Activated CD4-positive, alpha-beta memory T cell treated with anti-CD3 and anti-CD28 coated beads for 36 hours (primary cell): ENCODE results near the gene C15orf61. TPM values are rescaled to one million over a fixed set of nuclear protein-coding genes. Genes with fewer than 3 reads are reported as not detected.

Source experiments
- CTCF ChIA-PET: fragments of 350-600 bp; sonication (Branson Sonifier 250); formaldehyde crosslinking; loops from one replicate; lab custom pipeline; 2021; ENCODE audit warnings: antibody characterized with exemption, inconsistent platforms; lab: Charles Lee
- POLR2A ChIA-PET: fragments of 350-600 bp; sonication (Branson Sonifier 250); formaldehyde crosslinking; loops from one replicate; lab custom pipeline; 2021; ENCODE audit warnings: antibody characterized with exemption; lab: Charles Lee
- DNase-seq: peaks from one replicate; pipeline ENCODE4 v3.0.0-alpha.2; 2020
- H3K27ac Mint-ChIP-seq: one replicate; pipeline ENCODE4 v1.8.0; 2021; ENCODE audit warnings: mixed read lengths
- H3K27me3 Mint-ChIP-seq: one replicate; pipeline ENCODE4 v1.8.0; 2021; ENCODE audit warnings: mixed read lengths
- H3K36me3 Mint-ChIP-seq: one replicate; pipeline ENCODE4 v1.8.0; 2021; ENCODE audit warnings: mixed read lengths
- H3K4me1 Mint-ChIP-seq: one replicate; pipeline ENCODE4 v1.8.0; 2021; ENCODE audit warnings: low read depth, mixed read lengths
- H3K4me3 Mint-ChIP-seq: one replicate; pipeline ENCODE4 v1.8.0; 2021; ENCODE audit warnings: mild to moderate bottlenecking, mixed read lengths
- H3K9me3 Mint-ChIP-seq: one replicate; pipeline ENCODE4 v1.8.0; 2021; ENCODE audit warnings: mixed read lengths
- intact Hi-C: fragments of 100-400 bp; cut with micrococcal nuclease; formaldehyde crosslinking; loops from one replicate; pipeline ENCODE4 v1.15.1; 2023
- total RNA-seq, 2 experiments: library from RNA; stranded (reverse); gene quantifications; one replicate each; pipeline ENCODE4 v1.2.3, GENCODE V29; 2021

Gene C15orf61
- total RNA-seq, 2 experiments from 2014 or later = 4.1 to 4.3 TPM

DNA sequence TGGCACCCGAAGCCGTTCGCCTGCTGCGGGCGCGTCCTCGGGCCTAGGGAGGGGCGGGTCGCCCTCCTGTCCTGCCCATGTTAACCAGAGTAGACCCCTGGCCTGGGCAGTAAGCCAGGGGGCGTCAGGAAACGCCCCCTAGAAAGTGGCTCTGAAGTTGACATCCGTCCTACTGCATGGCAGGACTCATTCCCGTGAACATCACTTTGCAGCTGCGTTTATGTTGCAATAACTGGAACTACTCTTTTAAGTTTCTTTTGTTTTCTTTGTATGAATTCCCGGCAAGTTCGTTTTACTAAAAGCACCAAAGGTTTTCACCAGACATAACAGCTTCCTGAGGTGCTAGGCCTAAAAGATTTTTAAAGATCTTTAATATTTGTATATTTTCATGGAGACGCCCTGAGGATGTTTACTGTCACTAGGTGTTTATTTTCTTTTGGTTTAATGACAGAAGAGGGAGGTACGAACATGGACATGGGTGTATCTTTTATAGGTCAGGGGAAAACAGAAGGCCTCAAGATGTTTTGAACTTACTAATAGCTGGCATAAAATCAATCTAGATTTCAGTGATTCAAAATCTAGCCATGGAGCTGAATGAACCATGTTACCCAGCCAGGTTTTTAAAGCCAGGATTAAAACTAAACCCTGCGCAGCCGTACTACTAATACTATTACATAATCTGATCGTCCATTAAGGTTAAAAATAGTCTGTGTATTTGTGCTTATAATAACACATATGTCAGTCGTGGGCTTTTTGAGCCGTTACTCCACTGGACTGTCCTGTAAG is 1.0 kb downstream of the C15orf61 start:
- no peaks in the 10 kb centered on the region for H3K9me3 Mint-ChIP-seq

GRCh38 chr15:67523330-67523729 is 2.4 kb downstream of the C15orf61 start:
- Mint-ChIP-seq H3K27me3 (no peaks in the 10 kb centered on the region), H3K27ac (no peak overlapping the region), H3K9me3 (no peaks in the 10 kb centered on the region), H3K4me3 (no peak overlapping the region), H3K4me1 (peaks cover 21% of the 10 kb centered on the region), H3K36me3 (no peaks in the 10 kb centered on the region)
- intact Hi-C loops = loop anchor here (10.0 kb wide), 1 partner anchor 531 kb away; the partner anchor contains the start of gene PIAS1
- CTCF ChIA-PET = interaction anchor here (1.5 kb wide), 1 partner anchor 9 kb away, joined by 3 read pairs; no protein-coding TSS in a partner anchor
- POLR2A ChIA-PET = interaction anchor here (1.1 kb wide), 1 partner anchor 19 kb away, joined by 3 read pairs; the partner anchor contains the start of gene MAP2K5
- no peak for DNase-seq

More for the DNA sequence above, 1.0 kb downstream of the C15orf61 start:
- no peak for DNase-seq
- Mint-ChIP-seq H3K36me3 (peaks cover 2% of the 10 kb centered on the region), H3K4me1 (peaks cover 23% of the 10 kb centered on the region), H3K27me3 (no peaks in the 10 kb centered on the region), H3K4me3 (peak overlapping the region; percentile 96), H3K27ac (peak overlapping the region; percentile 99)
- ChIA-PET CTCF (interaction anchor here (0.6 to 1.8 kb wide), 4 partner anchors 10 to 316 kb away, joined by 3 to 5 read pairs (median 4); no protein-coding TSS in a partner anchor), POLR2A (interaction anchor here (1.0 to 2.8 kb wide), 4 partner anchors 8 to 319 kb away, joined by 3 to 20 read pairs (median 5); partner anchors contain the start of gene MAP2K5)
- intact Hi-C loops = loop anchor here (1.0 to 10.0 kb wide), 3 partner anchors 17 to 533 kb away; partner anchors contain the start of genes PIAS1 and RNU6-1

DNA sequence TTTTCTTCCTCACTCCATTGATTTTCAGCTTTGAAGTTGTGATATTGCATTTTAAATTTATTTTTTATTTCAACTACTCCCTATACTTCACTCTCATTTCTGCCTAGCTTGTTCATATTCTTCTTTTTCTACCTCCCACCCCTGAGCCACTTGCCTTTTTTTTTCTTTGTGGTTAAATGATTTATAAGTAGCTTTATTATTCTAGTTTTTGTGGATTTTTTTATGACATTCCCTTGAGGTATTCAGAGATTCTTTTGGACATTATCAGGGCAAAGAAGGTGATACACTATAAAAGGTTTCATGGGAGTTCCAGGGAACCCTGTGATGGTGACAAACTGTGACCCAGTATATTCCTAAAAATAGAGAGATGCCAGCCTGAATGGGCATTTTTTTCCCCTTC is 3.3 kb downstream of the C15orf61 start:
- H3K27me3 Mint-ChIP-seq = no peaks in the 10 kb centered on the region
- H3K9me3 Mint-ChIP-seq = no peaks in the 10 kb centered on the region
- no peak for DNase-seq
- ChIA-PET CTCF (interaction anchor here (1.0 to 1.5 kb wide), 2 partner anchors 10 to 313 kb away, joined by 3 to 5 read pairs; no protein-coding TSS in a partner anchor), POLR2A (no interaction called here)
- no peak overlapping the region for H3K27ac Mint-ChIP-seq
- intact Hi-C loops = loop anchor here (10.0 kb wide), 1 partner anchor 531 kb away; the partner anchor contains the start of gene PIAS1
- peaks cover 21% of the 10 kb centered on the region for H3K4me1 Mint-ChIP-seq
- H3K36me3 Mint-ChIP-seq = no peaks in the 10 kb centered on the region
- H3K4me3 Mint-ChIP-seq = no peak overlapping the region

DNA sequence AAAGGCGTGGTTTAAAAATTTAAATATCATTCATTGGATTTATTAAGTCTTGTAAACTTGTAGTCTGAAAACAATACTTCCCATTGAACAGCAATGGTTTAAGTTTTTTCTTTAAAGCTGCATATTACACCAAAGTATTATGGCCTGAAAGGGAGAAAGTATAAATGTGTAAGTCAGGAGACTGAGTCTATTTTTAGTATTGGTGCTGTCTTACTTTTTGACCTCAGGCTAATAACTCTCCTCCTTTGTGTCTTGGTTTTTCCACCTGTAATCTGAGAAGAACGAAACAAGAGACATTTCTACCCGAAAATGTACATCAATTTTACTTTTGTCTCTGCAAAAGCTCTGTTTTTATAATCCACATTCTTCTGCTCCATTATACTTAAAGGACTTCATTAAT is 7.6 kb downstream of the C15orf61 start:
- H3K27me3 Mint-ChIP-seq = no peaks in the 10 kb centered on the region
- ChIA-PET CTCF (interaction anchor here (0.6 kb wide), 1 partner anchor 71 kb away, joined by 4 read pairs; no protein-coding TSS in a partner anchor), POLR2A (no interaction called here)
- H3K36me3 Mint-ChIP-seq = no peaks in the 10 kb centered on the region
- no peak overlapping the region for H3K27ac Mint-ChIP-seq
- no peak for DNase-seq
- no peaks in the 10 kb centered on the region for H3K9me3 Mint-ChIP-seq
- no peak overlapping the region for H3K4me3 Mint-ChIP-seq
- intact Hi-C loops = loop anchor here (10.0 kb wide), 1 partner anchor 526 kb away; the partner anchor contains the start of gene PIAS1
- H3K4me1 Mint-ChIP-seq = peaks cover 12% of the 10 kb centered on the region

GRCh38 chr15:67531379-67531914 is 10.5 kb downstream of the C15orf61 start:
- H3K9me3 Mint-ChIP-seq = no peaks in the 10 kb centered on the region
- no peaks in the 10 kb centered on the region for H3K36me3 Mint-ChIP-seq
- CTCF ChIA-PET = interaction anchor here (0.6 kb wide), 1 partner anchor 9 kb away, joined by 3 read pairs; no protein-coding TSS in a partner anchor
- H3K4me3 Mint-ChIP-seq = no peak overlapping the region
- POLR2A ChIA-PET = interaction anchor here (0.7 to 1.6 kb wide), 2 partner anchors 9 to 11 kb away, joined by 3 to 4 read pairs; partner anchors contain the start of gene MAP2K5
- H3K27me3 Mint-ChIP-seq = no peaks in the 10 kb centered on the region
- no peak overlapping the region for H3K27ac Mint-ChIP-seq
- no peak for DNase-seq
- peaks cover 16% of the 10 kb centered on the region for H3K4me1 Mint-ChIP-seq
- intact Hi-C loops = loop anchor here (1.0 to 10.0 kb wide), 4 partner anchors 8 to 1737 kb away; partner anchors contain the start of gene DENND4A

GRCh38 chr15:67533873-67534272 is 12.9 kb downstream of the C15orf61 start:
- Mint-ChIP-seq H3K36me3 (no peaks in the 10 kb centered on the region), H3K9me3 (no peaks in the 10 kb centered on the region), H3K4me1 (peaks cover 19% of the 10 kb centered on the region), H3K4me3 (no peak overlapping the region), H3K27ac (no peak overlapping the region), H3K27me3 (no peaks in the 10 kb centered on the region)
- CTCF ChIA-PET = interaction anchor here (1.0 kb wide), 1 partner anchor 26 kb away, joined by 3 read pairs; no protein-coding TSS in a partner anchor
- intact Hi-C loops = loop anchor here (10.0 kb wide), 3 partner anchors 231 to 1739 kb away; partner anchors contain the start of gene DENND4A
- no peak for DNase-seq
- POLR2A ChIA-PET = no interaction called here

DNA sequence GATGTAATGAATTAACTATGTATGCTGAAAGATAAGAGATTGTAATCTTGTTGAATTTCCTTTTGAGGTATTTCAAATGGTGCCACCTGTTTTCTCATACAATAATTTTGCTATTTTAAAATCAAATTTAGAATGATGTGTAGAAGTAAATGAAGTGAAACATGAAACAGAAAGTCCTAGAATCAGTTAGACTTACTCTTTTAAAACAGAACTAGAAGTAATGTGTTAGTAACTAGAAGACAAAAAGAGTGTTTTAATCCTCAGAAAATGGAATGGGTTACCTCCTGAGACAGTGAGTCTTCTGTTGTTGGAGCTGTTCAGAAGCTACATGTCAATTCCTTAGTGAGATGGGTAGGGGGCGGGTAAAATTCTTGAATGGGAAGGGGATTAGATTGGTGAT is 13.4 kb downstream of the C15orf61 start:
- intact Hi-C loops = loop anchor here (10.0 kb wide), 3 partner anchors 230 to 1740 kb away; partner anchors contain the start of gene DENND4A
- Mint-ChIP-seq H3K9me3 (no peaks in the 10 kb centered on the region), H3K4me1 (peaks cover 24% of the 10 kb centered on the region), H3K4me3 (no peak overlapping the region), H3K27ac (no peak overlapping the region), H3K36me3 (no peaks in the 10 kb centered on the region), H3K27me3 (no peaks in the 10 kb centered on the region)
- no peak for DNase-seq
- ChIA-PET POLR2A (no interaction called here), CTCF (interaction anchor here (1.0 kb wide), 1 partner anchor 25 kb away, joined by 3 read pairs; no protein-coding TSS in a partner anchor)

- intact Hi-C loops = loop anchor here (10.0 kb wide), 3 partner anchors 227 to 1743 kb away; partner anchors contain the start of gene DENND4A
- H3K4me3 Mint-ChIP-seq = no peak overlapping the region
- ChIA-PET CTCF (no interaction called here), POLR2A (interaction anchor here (1.0 kb wide), 1 partner anchor 16 kb away, joined by 3 read pairs; no protein-coding TSS in a partner anchor)
- H3K27ac Mint-ChIP-seq = no peak overlapping the region
- peaks cover 26% of the 10 kb centered on the region for H3K4me1 Mint-ChIP-seq
- no peak for DNase-seq
- no peaks in the 10 kb centered on the region for H3K36me3 Mint-ChIP-seq
- H3K27me3 Mint-ChIP-seq = no peaks in the 10 kb centered on the region
- H3K9me3 Mint-ChIP-seq = no peaks in the 10 kb centered on the region
Observed at GRCh38 chr15:67537771-67538170, 16.8 kb downstream of the C15orf61 start.

DNA sequence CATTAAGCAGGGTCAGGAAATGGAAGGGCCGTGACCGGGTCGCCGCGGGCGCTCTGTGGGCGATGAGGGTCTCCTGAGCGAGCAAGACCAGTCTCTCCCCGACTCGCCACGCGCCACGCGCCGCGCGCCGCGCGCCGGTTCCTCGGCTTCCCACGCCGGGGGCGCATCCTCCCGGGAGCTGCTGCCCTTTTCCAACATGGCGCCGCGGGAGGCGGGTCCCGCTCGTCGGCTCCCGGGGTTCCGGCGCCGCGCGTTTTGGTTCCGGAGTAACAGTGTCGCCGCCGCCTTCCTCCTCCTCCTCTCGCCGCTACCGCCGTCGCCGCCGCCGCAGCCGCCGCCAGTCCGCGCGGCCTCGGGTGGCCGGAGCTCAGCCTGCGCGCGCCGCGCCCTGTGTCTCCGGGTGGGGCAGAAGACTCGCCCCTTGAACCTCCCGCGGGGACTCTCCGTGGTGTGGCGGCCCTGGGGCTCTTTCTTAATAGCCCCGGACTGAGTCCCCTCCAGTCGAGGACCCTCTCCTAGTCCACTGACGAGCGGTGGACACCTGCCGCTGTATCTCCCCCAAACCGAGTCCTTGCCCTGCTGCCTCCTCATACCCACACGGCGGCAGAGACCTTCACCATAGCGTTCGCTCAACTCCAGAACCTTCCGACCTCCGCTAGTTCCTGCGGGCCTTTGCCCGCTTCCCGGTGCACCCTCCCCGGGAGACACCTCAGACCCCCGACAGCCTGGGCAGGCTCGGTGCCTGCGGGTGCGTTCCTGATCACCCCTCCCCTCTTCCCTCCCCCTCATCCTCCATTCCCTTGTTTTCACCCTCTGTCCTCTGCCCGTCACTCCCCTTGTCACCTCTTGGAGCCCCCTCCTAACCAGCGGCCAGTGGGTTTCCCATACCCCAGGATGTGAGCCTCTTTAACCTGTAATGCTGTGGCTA is 21.8 kb downstream of the C15orf61 start, which contains the start of gene MAP2K5:
Gene MAP2K5 (plus strand): TSS at position 284 of the 928 bp plus-strand sequence. CDS start 633 bp downstream, at position 917.
- DNase-seq = peak; percentile 86
- intact Hi-C loops = loop anchor here (5.0 kb wide), 1 partner anchor 300 kb away; the partner anchor contains the start of gene RNU6-1
- no peaks in the 10 kb centered on the region for H3K27me3 Mint-ChIP-seq
- no peaks in the 10 kb centered on the region for H3K9me3 Mint-ChIP-seq
- H3K27ac Mint-ChIP-seq = peak within 1 kb of the TSS; percentile 93
- H3K36me3 Mint-ChIP-seq = no peaks in the 10 kb centered on the region
- peaks cover 43% of the 10 kb centered on the region for H3K4me1 Mint-ChIP-seq
- ChIA-PET CTCF (interaction anchor here (0.9 kb wide), 1 partner anchor 298 kb away, joined by 4 read pairs; no protein-coding TSS in a partner anchor), POLR2A (interaction anchor here (0.6 to 2.9 kb wide), 6 partner anchors 12 to 403 kb away, joined by 3 to 20 read pairs (median 3); partner anchors contain the start of gene C15orf61)
- H3K4me3 Mint-ChIP-seq = peak within 1 kb of the TSS; percentile 93

- ChIA-PET POLR2A (interaction anchor here (2.9 kb wide), 1 partner anchor 22 kb away, joined by 20 read pairs; the partner anchor contains the start of gene C15orf61), CTCF (no interaction called here)
- H3K27me3 Mint-ChIP-seq = no peaks in the 10 kb centered on the region
- no peaks in the 10 kb centered on the region for H3K36me3 Mint-ChIP-seq
- DNase-seq = no peak
- H3K4me3 Mint-ChIP-seq = peak overlapping the region; percentile 93
- no peaks in the 10 kb centered on the region for H3K9me3 Mint-ChIP-seq
- intact Hi-C loops = loop anchor here (5.0 kb wide), 1 partner anchor 299 kb away; the partner anchor contains the start of gene RNU6-1
- H3K4me1 Mint-ChIP-seq = peaks cover 47% of the 10 kb centered on the region
- peak overlapping the region; percentile 88 for H3K27ac Mint-ChIP-seq
Observed at GRCh38 chr15:67543348-67543718, 22.4 kb downstream of the C15orf61 start.
